ENCODE results near the gene LYPLA2.

DNA sequence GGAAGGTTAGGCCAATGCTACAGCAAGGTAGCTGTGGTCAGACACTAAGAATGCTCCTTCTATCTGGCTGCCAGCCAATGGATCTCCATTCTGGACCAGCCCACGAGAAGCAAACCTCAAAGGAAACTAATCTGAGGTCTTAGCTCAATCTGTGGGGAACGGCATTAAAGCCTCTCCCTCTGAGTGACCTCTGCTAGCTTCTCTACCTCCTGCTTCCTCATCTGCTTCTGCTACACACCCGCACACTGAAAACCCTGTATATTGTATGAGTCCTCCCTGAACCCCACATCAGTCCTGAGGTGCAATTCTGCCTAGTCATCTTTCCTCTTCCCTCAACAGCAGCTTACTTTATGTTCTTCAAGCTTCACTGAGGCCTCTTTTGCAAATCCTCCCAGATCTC is 16.5 kb downstream of the LYPLA2 start:
- TF ChIP-seq POLR2A (IDR thresholded peaks at IDR 0.05), result no peak
- TF ChIP-seq, protein P1, sequence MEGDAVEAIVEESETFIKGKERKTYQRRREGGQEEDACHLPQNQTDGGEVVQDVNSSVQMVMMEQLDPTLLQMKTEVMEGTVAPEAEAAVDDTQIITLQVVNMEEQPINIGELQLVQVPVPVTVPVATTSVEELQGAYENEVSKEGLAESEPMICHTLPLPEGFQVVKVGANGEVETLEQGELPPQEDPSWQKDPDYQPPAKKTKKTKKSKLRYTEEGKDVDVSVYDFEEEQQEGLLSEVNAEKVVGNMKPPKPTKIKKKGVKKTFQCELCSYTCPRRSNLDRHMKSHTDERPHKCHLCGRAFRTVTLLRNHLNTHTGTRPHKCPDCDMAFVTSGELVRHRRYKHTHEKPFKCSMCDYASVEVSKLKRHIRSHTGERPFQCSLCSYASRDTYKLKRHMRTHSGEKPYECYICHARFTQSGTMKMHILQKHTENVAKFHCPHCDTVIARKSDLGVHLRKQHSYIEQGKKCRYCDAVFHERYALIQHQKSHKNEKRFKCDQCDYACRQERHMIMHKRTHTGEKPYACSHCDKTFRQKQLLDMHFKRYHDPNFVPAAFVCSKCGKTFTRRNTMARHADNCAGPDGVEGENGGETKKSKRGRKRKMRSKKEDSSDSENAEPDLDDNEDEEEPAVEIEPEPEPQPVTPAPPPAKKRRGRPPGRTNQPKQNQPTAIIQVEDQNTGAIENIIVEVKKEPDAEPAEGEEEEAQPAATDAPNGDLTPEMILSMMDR (IDR thresholded peaks at IDR 0.05), result no peak
- no peak for TF ChIP-seq POLR2AphosphoS5 (IDR thresholded peaks at IDR 0.05; ENCODE audit: insufficient read depth in 1 of 2, low read depth in 1 of 2)
